Naive thymus-derived CD8-positive, alpha-beta T cell (primary cell): ENCODE measurements around the gene MRPL34. TPM values are rescaled to one million over a fixed set of nuclear protein-coding genes. Genes with fewer than 3 reads are reported as not detected.
A peak's percentile ranks its signal among the peaks of the same experiment; 100 is the strongest.

ENCODE experiments used
- ATAC-seq, 2 donors: fragments of 150-1000 bp; cut with Tn5 transposase in 1 of 2; sonication (Bioruptor Pico), chemical (Tn5 transposase) in 1 of 2; 1 replicate in 1 of 2; 2 replicates in 1 of 2; pipeline ENCODE4 v1.10.0; 2021; ENCODE audit warnings: mild to moderate bottlenecking in 2 of 2, moderate library complexity in 2 of 2
- POLR2A ChIA-PET: fragments of 350-600 bp; sonication (Branson Sonifier 250); formaldehyde crosslinking; loops from one replicate; lab custom pipeline; 2021; ENCODE audit warnings: antibody characterized with exemption; lab: Charles Lee
- DNase-seq, 10 donors: peaks; one replicate each; pipeline versions ENCODE4 v3.0.0 to v3.0.0-alpha.2; 2020 to 2022
- H3K27ac Mint-ChIP-seq, 10 donors: one replicate each; pipeline ENCODE4 v1.8.0; 2020 to 2022; ENCODE audit warnings: mild to moderate bottlenecking in 10 of 10, mixed read lengths in 10 of 10, moderate library complexity in 4 of 10, inconsistent platforms in 1 of 10
- H3K27me3 Mint-ChIP-seq, 5 donors: one replicate each; pipeline ENCODE4 v1.8.0; 2021 to 2022; ENCODE audit warnings: mixed read lengths in 5 of 5
- H3K36me3 Mint-ChIP-seq, 3 donors: one replicate each; pipeline ENCODE4 v1.8.0; 2020 to 2022; ENCODE audit warnings: mixed read lengths in 3 of 3, mild to moderate bottlenecking in 2 of 3, inconsistent platforms in 1 of 3
- H3K4me1 Mint-ChIP-seq, 4 donors: one replicate each; pipeline ENCODE4 v1.8.0; 2021 to 2022; ENCODE audit warnings: mixed read lengths in 4 of 4
- H3K4me3 Mint-ChIP-seq, 10 donors: one replicate each; pipeline ENCODE4 v1.8.0; 2020 to 2022; ENCODE audit warnings: mild to moderate bottlenecking in 10 of 10, mixed read lengths in 10 of 10, moderate library complexity in 6 of 10, inconsistent platforms in 1 of 10
- H3K9me3 Mint-ChIP-seq, 9 donors: one replicate each; pipeline ENCODE4 v1.8.0; 2020 to 2022; ENCODE audit warnings: mixed read lengths in 9 of 9, mild to moderate bottlenecking in 3 of 9, inconsistent platforms in 1 of 9, moderate library complexity in 1 of 9
- polyA plus RNA-seq, 3 donors: library from polyadenylated mRNA; unstranded; fragments of 300-500 nt; fragmentation: Illumina TruSeq; gene quantifications; one replicate each; pipeline ENCODE4 v1.2.3, GENCODE V29; 2021
- total RNA-seq, 8 experiments: library from RNA in 2 of 8; stranded (reverse) in 2 of 8; gene quantifications; one replicate each; pipeline ENCODE4 v1.2.3 and lab custom pipeline; 2021 to 2026

Gene MRPL34
- total and polyA plus RNA-seq, 5 experiments from 2014 or later: 69.3 to 221 (median 216) TPM

GRCh38 chr19:17339088-17339741, 33.5 kb downstream of the MRPL34 start:
- Mint-ChIP-seq H3K9me3 (no peaks in the 10 kb centered on the region), H3K4me3 (peak overlapping the region; percentile 2 to 90 (median 57)), H3K4me1 (peaks cover 5 to 39% (median 31%) of the 10 kb centered on the region in 4 donors), H3K36me3 (peaks cover 0 to 11% (median 0%) of the 10 kb centered on the region in 3 donors), H3K27ac (peak overlapping the region in 3 of 10 donors; percentile 40 to 69 (median 65)), H3K27me3 (no peaks in the 10 kb centered on the region)
- DNase-seq (peak in 1 of 10 donors; percentile 68), ATAC-seq (no peak)
- POLR2A ChIA-PET: interaction anchor here (0.9 to 2.0 kb wide), 2 partner anchors 34 to 36 kb away, joined by 3 to 7 read pairs; partner anchors contain the start of genes ABHD8 and MRPL34

DNA sequence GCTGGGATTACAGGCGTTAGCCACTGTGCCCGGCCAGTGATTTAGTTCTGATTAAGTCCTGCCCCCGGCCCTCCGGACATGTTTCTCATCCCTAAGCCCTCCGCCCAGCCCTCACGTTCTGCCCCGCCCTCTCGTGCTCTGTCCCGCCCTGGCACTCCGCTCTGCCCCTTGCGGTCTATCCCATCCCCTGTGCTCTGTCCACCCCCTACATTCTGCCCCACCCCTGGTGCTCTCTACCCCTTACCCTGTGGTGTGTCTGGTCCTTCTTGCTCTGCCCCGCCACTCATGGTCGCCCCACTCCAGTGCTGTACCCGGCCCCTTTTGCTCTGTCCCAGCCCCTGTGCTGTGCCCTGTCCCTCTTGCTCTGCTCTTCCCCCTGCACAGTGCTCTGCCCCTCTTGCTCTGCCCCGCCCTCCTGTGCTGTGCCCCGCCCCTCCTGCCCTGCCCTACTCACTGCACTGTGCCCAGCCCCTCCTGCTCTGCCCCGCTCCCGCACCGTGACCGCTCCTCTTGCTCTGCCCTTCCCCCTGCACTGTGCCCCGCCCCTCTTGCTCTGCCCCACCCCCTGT, 34.7 kb downstream of the MRPL34 start:
- Mint-ChIP-seq H3K27me3 (no peaks in the 10 kb centered on the region), H3K27ac (no peak overlapping the region), H3K4me3 (peak overlapping the region in 3 of 10 donors; percentile 6 to 41 (median 38)), H3K9me3 (no peaks in the 10 kb centered on the region), H3K4me1 (peaks cover 3 to 31% (median 22%) of the 10 kb centered on the region in 4 donors), H3K36me3 (peaks cover 0 to 11% (median 0%) of the 10 kb centered on the region in 3 donors)
- POLR2A ChIA-PET: no interaction called here
- no peak for DNase-seq
- ATAC-seq: no peak

DNA sequence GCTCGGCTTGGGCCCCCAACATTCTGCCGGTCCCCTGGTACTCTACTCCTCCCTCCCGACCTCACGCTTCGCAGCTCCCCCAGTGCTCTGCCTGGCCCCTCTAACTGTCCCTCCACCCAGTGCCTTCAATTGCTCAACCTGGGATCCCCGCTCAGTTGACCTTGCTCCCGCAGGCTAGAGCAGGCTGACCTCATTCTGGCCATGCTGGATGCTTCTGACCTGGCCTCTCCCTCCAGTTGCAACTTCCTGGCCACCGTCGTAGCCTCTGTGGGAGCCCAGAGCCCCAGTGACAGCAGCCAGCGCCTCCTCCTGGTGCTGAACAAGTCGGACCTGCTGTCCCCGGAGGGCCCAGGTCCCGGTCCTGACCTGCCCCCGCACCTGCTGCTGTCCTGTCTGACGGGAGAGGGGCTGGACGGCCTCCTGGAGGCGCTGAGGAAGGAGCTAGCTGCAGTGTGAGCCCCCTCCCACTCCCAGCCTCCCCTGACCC, 35.2 kb downstream of the MRPL34 start:
- no peak for ATAC-seq
- POLR2A ChIA-PET: no interaction called here

GRCh38 chr19:17341386-17341785, 35.7 kb downstream of the MRPL34 start:
- Mint-ChIP-seq H3K36me3 (peaks cover 0 to 11% (median 0%) of the 10 kb centered on the region in 3 donors), H3K4me3 (peak overlapping the region in 1 of 10 donors; percentile 39), H3K9me3 (no peaks in the 10 kb centered on the region), H3K27me3 (no peaks in the 10 kb centered on the region), H3K4me1 (peaks cover 6 to 30% (median 24%) of the 10 kb centered on the region in 4 donors), H3K27ac (no peak overlapping the region)
- ATAC-seq (no peak), DNase-seq (no peak)
- POLR2A ChIA-PET: no interaction called here

More for the DNA sequence above, 35.2 kb downstream of the MRPL34 start:
- DNase-seq: no peak
- peaks cover 3 to 27% (median 21%) of the 10 kb centered on the region in 4 donors for H3K4me1 Mint-ChIP-seq
- H3K9me3 Mint-ChIP-seq: no peaks in the 10 kb centered on the region
- peak overlapping the region in 1 of 10 donors; percentile 39 for H3K4me3 Mint-ChIP-seq
- no peak overlapping the region for H3K27ac Mint-ChIP-seq
- H3K36me3 Mint-ChIP-seq: peaks cover 0 to 11% (median 0%) of the 10 kb centered on the region in 3 donors
- H3K27me3 Mint-ChIP-seq: no peaks in the 10 kb centered on the region

GRCh38 chr19:17341845-17342244, 36.2 kb downstream of the MRPL34 start:
- H3K4me3 Mint-ChIP-seq: no peak overlapping the region
- peaks cover 0 to 11% (median 0%) of the 10 kb centered on the region in 3 donors for H3K36me3 Mint-ChIP-seq
- H3K27me3 Mint-ChIP-seq: no peaks in the 10 kb centered on the region
- POLR2A ChIA-PET: no interaction called here
- ATAC-seq (no peak), DNase-seq (no peak)
- no peaks in the 10 kb centered on the region for H3K9me3 Mint-ChIP-seq
- H3K4me1 Mint-ChIP-seq: peaks cover 4 to 30% (median 21%) of the 10 kb centered on the region in 4 donors
- H3K27ac Mint-ChIP-seq: no peak overlapping the region

GRCh38 chr19:17346109-17346671, 40.5 kb downstream of the MRPL34 start:
- Mint-ChIP-seq H3K4me3 (no peak overlapping the region), H3K4me1 (peaks cover 5 to 8% (median 7%) of the 10 kb centered on the region in 4 donors), H3K36me3 (peaks cover 0 to 10% (median 0%) of the 10 kb centered on the region in 3 donors), H3K9me3 (no peaks in the 10 kb centered on the region), H3K27me3 (peaks cover 8 to 31% (median 11%) of the 10 kb centered on the region in 5 donors), H3K27ac (peak overlapping the region in 4 of 10 donors; percentile 7 to 95 (median 40))
- POLR2A ChIA-PET: interaction anchor here (0.6 to 1.4 kb wide), 3 partner anchors 23 to 120 kb away, joined by 3 to 4 read pairs (median 3); no protein-coding TSS in a partner anchor
- peak; percentile 90 to 98 for ATAC-seq
- peak; percentile 56 to 82 (median 74) for DNase-seq

DNA sequence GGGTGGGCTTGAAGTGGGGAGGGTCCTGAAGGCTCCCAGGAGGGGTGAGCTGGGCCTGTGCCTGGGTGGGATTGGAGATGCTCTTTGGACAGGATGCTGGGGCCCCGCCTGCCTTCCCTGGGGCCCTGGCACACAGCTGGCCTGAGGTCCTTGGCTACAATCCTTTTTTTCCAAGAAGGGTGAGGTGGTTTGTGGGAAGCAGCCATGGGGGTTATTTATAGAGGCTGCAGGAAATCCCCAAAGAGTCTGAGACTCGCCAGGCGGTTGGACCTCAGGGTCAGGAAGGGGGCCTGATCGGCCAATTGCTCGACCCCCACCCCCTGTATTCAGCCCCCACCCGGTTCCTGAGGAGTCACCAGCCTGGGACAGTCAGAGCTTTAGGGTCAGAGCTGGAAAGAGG, 41.7 kb downstream of the MRPL34 start:
- H3K27me3 Mint-ChIP-seq: peaks cover 10 to 38% (median 18%) of the 10 kb centered on the region in 5 donors
- peaks cover 0 to 2% (median 0%) of the 10 kb centered on the region in 3 donors for H3K36me3 Mint-ChIP-seq
- H3K9me3 Mint-ChIP-seq: no peaks in the 10 kb centered on the region
- peaks cover 5 to 13% (median 12%) of the 10 kb centered on the region in 4 donors for H3K4me1 Mint-ChIP-seq
- H3K27ac Mint-ChIP-seq: no peak overlapping the region
- DNase-seq (no peak), ATAC-seq (no peak)
- POLR2A ChIA-PET: interaction anchor here (1.2 kb wide), 1 partner anchor 42 kb away, joined by 4 read pairs; no protein-coding TSS in a partner anchor
- H3K4me3 Mint-ChIP-seq: no peak overlapping the region

DNA sequence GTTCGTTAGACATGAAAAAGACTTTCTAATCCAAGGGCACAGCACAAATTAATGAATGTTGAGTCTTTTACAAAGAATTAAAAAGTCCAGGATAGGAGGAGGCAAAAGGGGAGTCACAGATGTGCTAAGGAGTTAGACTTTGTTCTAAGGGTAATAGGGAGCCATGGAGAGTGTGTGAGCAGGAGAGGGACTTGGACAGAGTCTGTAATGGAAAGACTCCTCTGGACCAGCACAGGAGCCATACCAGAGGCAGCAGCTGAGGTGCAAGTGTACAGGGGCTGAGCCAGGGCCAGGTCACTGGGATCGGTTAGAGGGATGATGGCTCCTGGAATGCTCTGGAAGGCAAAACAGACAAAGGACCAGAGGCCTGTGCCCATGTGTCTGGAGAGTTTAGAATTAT, 42.2 kb downstream of the MRPL34 start:
- ATAC-seq (no peak), DNase-seq (no peak)
- H3K9me3 Mint-ChIP-seq: no peaks in the 10 kb centered on the region
- H3K4me3 Mint-ChIP-seq: no peak overlapping the region
- H3K4me1 Mint-ChIP-seq: peaks cover 5 to 13% (median 12%) of the 10 kb centered on the region in 4 donors
- no peaks in the 10 kb centered on the region for H3K36me3 Mint-ChIP-seq
- H3K27me3 Mint-ChIP-seq: peaks cover 10 to 38% (median 18%) of the 10 kb centered on the region in 5 donors
- H3K27ac Mint-ChIP-seq: no peak overlapping the region
- POLR2A ChIA-PET: interaction anchor here (1.2 kb wide), 1 partner anchor 42 kb away, joined by 4 read pairs; no protein-coding TSS in a partner anchor

- DNase-seq: no peak
- Mint-ChIP-seq H3K4me3 (no peak overlapping the region), H3K27me3 (peaks cover 16 to 42% (median 19%) of the 10 kb centered on the region in 5 donors), H3K27ac (no peak overlapping the region), H3K9me3 (no peaks in the 10 kb centered on the region), H3K4me1 (peaks cover 5 to 13% (median 12%) of the 10 kb centered on the region in 4 donors), H3K36me3 (no peaks in the 10 kb centered on the region)
- POLR2A ChIA-PET: interaction anchor here (0.7 kb wide), 1 partner anchor 44 kb away, joined by 3 read pairs; no protein-coding TSS in a partner anchor
- no peak for ATAC-seq
Observed at GRCh38 chr19:17348700-17349099, 43.0 kb downstream of the MRPL34 start.

DNA sequence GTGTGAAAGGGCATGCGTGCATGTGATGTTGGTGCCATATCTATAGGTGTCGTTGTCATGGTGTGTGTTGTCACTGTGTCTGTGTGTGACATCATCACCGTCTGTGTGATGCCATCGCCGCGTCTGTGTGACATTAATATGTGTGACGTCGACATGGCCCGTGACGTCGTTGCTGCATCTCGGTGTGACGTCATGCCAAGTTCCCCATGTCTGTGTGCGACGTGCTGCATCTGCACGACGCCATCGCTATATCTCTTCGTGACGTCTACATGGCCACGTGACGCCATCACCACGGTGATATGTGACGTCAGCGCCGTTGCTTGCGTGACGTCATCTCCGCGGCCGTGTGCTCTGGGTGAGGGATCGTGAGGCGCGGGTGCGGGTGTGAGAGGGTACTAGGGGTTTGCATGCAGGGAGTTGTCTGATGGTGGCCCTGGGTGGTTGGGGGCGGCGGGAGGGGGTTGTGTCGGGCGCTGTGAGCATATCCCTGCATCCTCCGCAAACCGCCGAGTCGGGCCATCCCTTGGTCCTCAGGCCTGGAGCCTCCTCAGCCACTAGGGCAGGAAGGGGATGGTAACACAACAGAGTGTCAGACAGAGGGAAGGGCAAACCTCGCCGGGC, 46.3 kb downstream of the MRPL34 start:
- peaks cover 2 to 7% (median 5%) of the 10 kb centered on the region in 4 donors for H3K4me1 Mint-ChIP-seq
- H3K4me3 Mint-ChIP-seq: no peak overlapping the region
- H3K27ac Mint-ChIP-seq: peak overlapping the region in 1 of 10 donors; percentile 48
- ATAC-seq (no peak), DNase-seq (no peak)
- POLR2A ChIA-PET: no interaction called here
- H3K9me3 Mint-ChIP-seq: no peaks in the 10 kb centered on the region
- no peaks in the 10 kb centered on the region for H3K36me3 Mint-ChIP-seq
- H3K27me3 Mint-ChIP-seq: peaks cover 16 to 42% (median 19%) of the 10 kb centered on the region in 5 donors

DNA sequence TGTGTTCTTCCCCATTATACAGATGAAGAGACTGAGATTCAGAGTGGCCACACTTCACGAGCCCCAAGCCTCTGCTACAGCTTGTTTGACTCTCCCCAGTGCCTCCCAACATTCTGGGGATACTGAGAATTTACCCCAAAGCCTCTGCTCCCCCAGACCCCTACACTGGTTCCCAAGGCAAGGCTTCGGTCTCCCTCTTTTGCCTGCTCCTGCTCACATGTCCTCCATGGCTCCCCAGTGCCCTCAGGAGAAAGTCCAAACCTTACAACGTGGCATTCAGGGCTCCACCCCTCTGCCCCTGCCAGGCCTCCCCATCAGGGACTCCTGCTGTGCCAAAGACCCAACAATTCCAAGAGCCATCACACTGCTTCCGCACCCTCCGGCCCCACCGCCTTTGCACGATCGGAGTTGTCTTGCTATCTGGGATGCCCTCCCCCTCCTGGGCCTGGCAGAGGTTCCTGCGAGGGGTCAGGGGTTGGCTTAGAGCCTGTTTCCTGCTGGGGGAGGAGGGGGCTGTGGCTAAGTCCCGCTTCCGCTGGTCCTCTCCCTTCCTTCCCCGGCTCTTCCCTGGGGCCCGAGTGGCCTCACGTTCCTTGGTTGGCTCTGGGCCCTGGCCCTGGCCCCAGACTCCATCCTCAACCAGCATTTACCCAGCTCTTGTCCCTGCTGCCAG, 47.1 kb downstream of the MRPL34 start:
- peaks cover 1 to 7% (median 5%) of the 10 kb centered on the region in 4 donors for H3K4me1 Mint-ChIP-seq
- H3K27ac Mint-ChIP-seq: no peak overlapping the region
- no peaks in the 10 kb centered on the region for H3K9me3 Mint-ChIP-seq
- POLR2A ChIA-PET: no interaction called here
- peaks cover 15 to 35% (median 17%) of the 10 kb centered on the region in 5 donors for H3K27me3 Mint-ChIP-seq
- H3K36me3 Mint-ChIP-seq: no peaks in the 10 kb centered on the region
- H3K4me3 Mint-ChIP-seq: no peak overlapping the region
- ATAC-seq (no peak), DNase-seq (no peak)
